ENCODE data around the gene CCNI.

Gene CCNI

GRCh38 chr4:77021614-77022089, 54.1 kb downstream of the CCNI start:
- no peak for TF ChIP-seq CTCF (IDR thresholded peaks at IDR 0.05; ENCODE audit: low read depth, low read length)
- no peak overlapping the region for H3K4me3 ChIP-seq (replicated peaks in 1 of 2; ENCODE audit: low read depth in 2 of 2, low read length in 2 of 2)
- DNase-seq (ENCODE audit: low read depth in 2 of 2) = peak; percentile 88 to 96

- peak; percentile 28 to 29 for DNase-seq (ENCODE audit: low read depth in 2 of 2)
- no peak overlapping the region for H3K4me3 ChIP-seq (replicated peaks in 1 of 2; ENCODE audit: low read depth in 2 of 2, low read length in 2 of 2)
- TF ChIP-seq CTCF (IDR thresholded peaks at IDR 0.05; ENCODE audit: low read depth, low read length) = no peak
Observed at GRCh38 chr4:77020017-77020416, 55.8 kb downstream of the CCNI start.

DNA sequence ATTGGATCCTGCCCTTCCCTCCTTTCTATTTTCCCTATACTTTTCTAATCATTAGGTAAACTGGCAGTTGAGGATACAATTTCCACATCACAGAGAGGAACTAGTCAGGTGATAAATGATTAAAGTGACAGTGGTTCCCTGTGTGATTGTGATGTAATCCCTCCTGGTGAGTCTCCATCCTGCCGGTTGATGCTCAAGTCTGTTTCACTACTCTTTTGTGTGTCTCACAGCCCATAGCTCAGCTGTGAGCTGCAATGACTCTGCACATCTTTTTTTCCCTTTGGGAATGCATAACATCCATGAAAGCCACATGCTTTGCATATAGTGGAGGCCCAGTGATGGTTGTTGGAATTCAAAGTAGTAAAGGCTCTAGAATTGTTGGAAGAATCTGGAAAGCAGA, 60.4 kb downstream of the CCNI start:
- no peak overlapping the region for H3K4me3 ChIP-seq (replicated peaks in 1 of 2; ENCODE audit: low read depth in 2 of 2, low read length in 2 of 2)
- no peak for TF ChIP-seq CTCF (IDR thresholded peaks at IDR 0.05; ENCODE audit: low read depth, low read length)
- peak in 1 of 2 donors; percentile 84 for DNase-seq (ENCODE audit: low read depth in 2 of 2)

DNA sequence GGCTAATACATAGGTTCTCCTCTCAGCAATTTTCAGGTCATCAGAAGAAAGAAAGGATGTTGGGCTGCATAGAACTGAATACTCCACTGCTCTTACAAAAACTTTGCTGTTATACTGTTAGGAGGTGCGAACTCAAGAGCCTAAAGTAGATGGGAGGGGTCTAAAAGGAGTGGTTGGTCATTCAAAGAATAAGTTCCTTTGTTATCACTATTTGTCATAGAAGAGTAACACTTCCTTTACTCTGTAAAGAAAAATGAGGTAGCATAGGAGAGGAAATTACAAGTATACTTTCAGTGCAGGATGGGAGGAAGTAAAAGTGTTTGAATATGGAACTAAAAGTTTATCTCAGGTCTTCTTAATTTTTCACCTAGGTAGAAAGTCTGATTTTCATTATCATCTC, 61.5 kb downstream of the CCNI start:
- no peak overlapping the region for H3K4me3 ChIP-seq (replicated peaks in 1 of 2; ENCODE audit: low read depth in 2 of 2, low read length in 2 of 2)
- DNase-seq (ENCODE audit: low read depth in 2 of 2) = no peak
- TF ChIP-seq CTCF (IDR thresholded peaks at IDR 0.05; ENCODE audit: low read depth, low read length) = no peak

DNA sequence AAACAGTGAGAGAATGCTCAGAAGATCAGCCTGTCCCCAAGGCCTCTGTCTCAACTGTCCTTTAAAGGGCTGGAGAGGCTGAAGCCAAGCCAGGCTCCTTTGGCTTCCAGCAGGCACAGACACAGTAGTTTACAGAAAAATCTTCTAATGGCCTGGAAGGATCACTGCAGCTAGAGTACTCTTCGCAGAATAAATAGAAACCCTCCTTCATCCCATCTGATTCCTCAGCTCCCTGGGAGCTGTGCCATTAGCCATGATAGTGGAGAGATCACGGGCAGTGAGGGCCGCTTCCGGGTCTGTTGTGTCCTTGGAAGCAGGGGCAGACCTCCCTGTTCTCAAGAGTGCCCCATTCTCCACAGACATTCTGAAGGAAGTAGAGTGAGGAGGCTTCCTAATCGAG, 63.1 kb downstream of the CCNI start:
- peak in 1 of 2 donors; percentile 59 for DNase-seq (ENCODE audit: low read depth in 2 of 2)
- no peak for TF ChIP-seq CTCF (IDR thresholded peaks at IDR 0.05; ENCODE audit: low read depth, low read length)
- no peak overlapping the region for H3K4me3 ChIP-seq (replicated peaks in 1 of 2; ENCODE audit: low read depth in 2 of 2, low read length in 2 of 2)

DNA sequence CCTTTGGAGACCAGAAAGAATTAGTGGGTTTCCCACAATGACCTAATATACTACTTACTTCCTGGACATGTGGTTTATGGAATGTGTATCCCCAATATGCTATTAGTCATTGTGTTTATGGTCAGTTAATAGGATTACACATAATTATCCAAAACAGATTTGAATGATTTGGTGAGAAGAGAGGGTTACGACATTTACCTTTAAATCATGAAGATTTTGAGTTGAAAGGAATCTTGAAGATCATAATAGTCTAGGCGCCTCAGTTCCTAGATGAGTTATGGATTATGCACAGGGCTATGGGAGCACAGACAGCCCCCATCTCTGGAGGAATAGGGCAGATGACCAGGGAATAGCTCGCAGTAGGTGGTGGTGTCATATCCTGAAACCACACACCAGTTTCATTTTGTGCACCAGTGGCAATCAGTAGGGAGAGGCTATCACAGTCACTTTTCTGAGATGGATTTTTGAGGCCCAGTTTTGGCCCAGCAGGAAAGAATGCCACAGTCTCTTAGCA, 64.9 kb downstream of the CCNI start:
- no peak overlapping the region for H3K4me3 ChIP-seq (replicated peaks in 1 of 2; ENCODE audit: low read depth in 2 of 2, low read length in 2 of 2)
- no peak for TF ChIP-seq CTCF (IDR thresholded peaks at IDR 0.05; ENCODE audit: low read depth, low read length)
- peak; percentile 59 to 87 for DNase-seq (ENCODE audit: low read depth in 2 of 2)

GRCh38 chr4:77009511-77010115, 66.2 kb downstream of the CCNI start:
- no peak for TF ChIP-seq CTCF (IDR thresholded peaks at IDR 0.05; ENCODE audit: low read depth, low read length)
- H3K4me3 ChIP-seq (replicated peaks in 1 of 2; ENCODE audit: low read depth in 2 of 2, low read length in 2 of 2) = no peak overlapping the region
- DNase-seq (ENCODE audit: low read depth in 2 of 2) = no peak
